Measurements from ENCODE around the gene AARS1. TPM values are rescaled to one million over a fixed set of nuclear protein-coding genes. Genes with fewer than 3 reads are reported as not detected.
"Not testable (repeated sequence)": the region's sequence is repeated elsewhere in the genome, so short reads cannot be mapped to it uniquely, and the experiment has no call there.

Gene AARS1
- polyA plus RNA-seq, 2 of the 4 experiments (the other 2 are of a cell fraction) = 134 to 344 TPM

GRCh38 chr16:70250748-70251628 is 38.3 kb downstream of the AARS1 start:
- 1% methylated on average over 28 of the region's 92 CpGs for WGBS (ENCODE audit: missing lambda C conversion rate)
- ChIA-PET CTCF (interaction anchor here (1.0 to 4.8 kb wide), 10 partner anchors 9 to 402 kb away, joined by 3 to 53 read pairs (median 6); partner anchors contain the start of gene DDX19B), POLR2A (interaction anchor here (1.5 kb wide), 1 partner anchor 38 kb away, joined by 7 read pairs; the partner anchor contains the start of gene AARS1)
- Histone ChIP-seq H3K4me3 (peak overlapping the region; percentile 69), H3K9me3 (no peaks in the 10 kb centered on the region), H3K27ac (peak overlapping the region; percentile 94 to 98), H3K4me1 (peaks cover 11% of the 10 kb centered on the region), H3K4me2 (peak overlapping the region; percentile 96)
- peak; percentile 50 to 61 for DNase-seq (ENCODE audit: low read depth in 1 of 2, low spot score in 1 of 2)
- TF ChIP-seq PBX3 (IDR thresholded peaks at IDR 0.05) (no peak), MAX (IDR thresholded peaks at IDR 0.05) (peak; percentile 29; the same call in 1 of the 2 replicates), KDM5A (IDR thresholded peaks at IDR 0.05) (no peak)
- ATAC-seq = peak; percentile 52 to 74
- FAIRE-seq = no peak

GRCh38 chr16:70249697-70250096 is 39.6 kb downstream of the AARS1 start:
- H3K4me1 ChIP-seq = peaks cover 11% of the 10 kb centered on the region
- ATAC-seq; FAIRE-seq; DNase-seq (ENCODE audit: low read depth in 1 of 2, low spot score in 1 of 2); H3K9me3 ChIP-seq; POLR2A ChIA-PET; H3K27ac ChIP-seq: not testable (repeated sequence)
- peak overlapping the region; percentile 96 for H3K4me2 ChIP-seq
- WGBS (ENCODE audit: missing lambda C conversion rate) = 71% methylated on average over 4 of the region's 4 CpGs
- H3K4me3 ChIP-seq = peak overlapping the region; percentile 69; the same call in 2 of the 3 replicates
- CTCF ChIA-PET = interaction anchor here (0.6 kb wide), 1 partner anchor 483 kb away, joined by 3 read pairs; no protein-coding TSS in a partner anchor

- ATAC-seq; POLR2A ChIA-PET; H3K9me3 ChIP-seq; H3K4me1 ChIP-seq; H3K4me2 ChIP-seq; H3K27ac ChIP-seq; FAIRE-seq; CTCF ChIA-PET; H3K4me3 ChIP-seq; DNase-seq (ENCODE audit: low read depth in 1 of 2, low spot score in 1 of 2): not testable (repeated sequence)
Observed at GRCh38 chr16:70238773-70239172, 50.5 kb downstream of the AARS1 start.

GRCh38 chr16:70231831-70232230 is 57.5 kb downstream of the AARS1 start:
- WGBS (ENCODE audit: missing lambda C conversion rate) = 85% methylated on average over 3 of the region's 3 CpGs
- not testable (repeated sequence) for ATAC-seq

GRCh38 chr16:70226024-70226423 is 63.3 kb downstream of the AARS1 start:
- H3K9me3 ChIP-seq; FAIRE-seq; H3K27ac ChIP-seq; DNase-seq (ENCODE audit: low read depth in 1 of 2, low spot score in 1 of 2); H3K4me3 ChIP-seq; CTCF ChIA-PET; H3K4me2 ChIP-seq; ATAC-seq: not testable (repeated sequence)
- POLR2A ChIA-PET = interaction anchor here (0.7 kb wide), 1 partner anchor 238 kb away, joined by 6 read pairs; no protein-coding TSS in a partner anchor
- peaks cover 11% of the 10 kb centered on the region; the same call in 1 of the 3 replicates for H3K4me1 ChIP-seq

More at GRCh38 chr16:70231831-70232230, 57.5 kb downstream of the AARS1 start:
- DNase-seq (ENCODE audit: low read depth in 1 of 2, low spot score in 1 of 2); FAIRE-seq; CTCF ChIA-PET; POLR2A ChIA-PET; H3K9me3 ChIP-seq; H3K4me2 ChIP-seq; H3K4me3 ChIP-seq; H3K27ac ChIP-seq: not testable (repeated sequence)
- H3K4me1 ChIP-seq = peaks cover 16% of the 10 kb centered on the region; the same call in 1 of the 3 replicates

- POLR2A ChIA-PET = interaction anchor here (0.7 kb wide), 1 partner anchor 238 kb away, joined by 6 read pairs; no protein-coding TSS in a partner anchor
- H3K4me3 ChIP-seq; H3K27ac ChIP-seq; DNase-seq (ENCODE audit: low read depth in 1 of 2, low spot score in 1 of 2); CTCF ChIA-PET; H3K9me3 ChIP-seq; H3K4me2 ChIP-seq; FAIRE-seq; ATAC-seq: not testable (repeated sequence)
- WGBS (ENCODE audit: missing lambda C conversion rate) = 93% methylated on average over 4 of the region's 4 CpGs
- H3K4me1 ChIP-seq = peaks cover 11% of the 10 kb centered on the region; the same call in 1 of the 3 replicates
Observed at GRCh38 chr16:70225430-70225829, 63.9 kb downstream of the AARS1 start.

GRCh38 chr16:70224645-70225044 is 64.7 kb downstream of the AARS1 start:
- H3K9me3 ChIP-seq; H3K27ac ChIP-seq; H3K4me3 ChIP-seq; POLR2A ChIA-PET; H3K4me2 ChIP-seq; FAIRE-seq; DNase-seq (ENCODE audit: low read depth in 1 of 2, low spot score in 1 of 2); CTCF ChIA-PET; ATAC-seq; H3K4me1 ChIP-seq: not testable (repeated sequence)
- WGBS (ENCODE audit: missing lambda C conversion rate) = no CpG with 5 or more reads among the region's 24 CpGs

GRCh38 chr16:70223971-70224513 is 65.3 kb downstream of the AARS1 start:
- H3K27ac ChIP-seq; FAIRE-seq; POLR2A ChIA-PET; H3K4me2 ChIP-seq; H3K4me1 ChIP-seq; ATAC-seq; DNase-seq (ENCODE audit: low read depth in 1 of 2, low spot score in 1 of 2); H3K4me3 ChIP-seq; H3K9me3 ChIP-seq: not testable (repeated sequence)
- 100% methylated on average over 1 of the region's 3 CpGs for WGBS (ENCODE audit: missing lambda C conversion rate)
- CTCF ChIA-PET = interaction anchor here (0.6 kb wide), 1 partner anchor 44 kb away, joined by 3 read pairs; no protein-coding TSS in a partner anchor

GRCh38 chr16:70223216-70223615 is 66.1 kb downstream of the AARS1 start:
- H3K9me3 ChIP-seq; FAIRE-seq; H3K4me1 ChIP-seq; POLR2A ChIA-PET; ATAC-seq; H3K4me3 ChIP-seq; DNase-seq (ENCODE audit: low read depth in 1 of 2, low spot score in 1 of 2); CTCF ChIA-PET; H3K27ac ChIP-seq; H3K4me2 ChIP-seq: not testable (repeated sequence)
- WGBS (ENCODE audit: missing lambda C conversion rate) = no CpG with 5 or more reads among the region's 2 CpGs

- ATAC-seq = not testable (repeated sequence)
Observed at GRCh38 chr16:70222574-70222973, 66.7 kb downstream of the AARS1 start.

More at GRCh38 chr16:70222574-70222973, 66.7 kb downstream of the AARS1 start:
- H3K4me2 ChIP-seq; H3K9me3 ChIP-seq; H3K27ac ChIP-seq; DNase-seq (ENCODE audit: low read depth in 1 of 2, low spot score in 1 of 2); POLR2A ChIA-PET; H3K4me3 ChIP-seq; H3K4me1 ChIP-seq; FAIRE-seq; CTCF ChIA-PET: not testable (repeated sequence)
- WGBS (ENCODE audit: missing lambda C conversion rate) = 89% methylated on average over 2 of the region's 2 CpGs

Measured in A549 (cell line).